Parathyroid adenoma (tissue), 2 donors: ENCODE data around the gene ZNF148.
A peak's percentile ranks its signal among the peaks of the same experiment; 100 is the strongest.
"Not testable (repeated sequence)": the region's sequence is repeated elsewhere in the genome, so short reads cannot be mapped to it uniquely, and the experiment has no call there.

Source experiments
- H2AFZ ChIP-seq: fragments of 300-600 bp; sonication (generic); one replicate; pipeline ENCODE4 v1.7.0; 2017; ENCODE audit warnings: antibody characterized with exemption, mild to moderate bottlenecking
- H3K27ac ChIP-seq: fragments of 300-600 bp; sonication (generic); one replicate; pipeline ENCODE4 v1.7.0; 2017
- H3K27me3 ChIP-seq: fragments of 300-600 bp; sonication (generic); one replicate; pipeline ENCODE4 v1.7.0; 2017; ENCODE audit warnings: low read length; ENCODE audit not compliant: control insufficient read depth, insufficient read depth
- H3K36me3 ChIP-seq: fragments of 300-600 bp; sonication (generic); one replicate; pipeline ENCODE4 v1.7.0; 2017; ENCODE audit warnings: low read length; ENCODE audit not compliant: control insufficient read depth, insufficient read depth
- H3K4me1 ChIP-seq: fragments of 300-600 bp; sonication (generic); one replicate; pipeline ENCODE4 v1.7.0; 2017; ENCODE audit warnings: control low read depth
- H3K4me2 ChIP-seq: fragments of 300-600 bp; sonication (generic); one replicate; pipeline ENCODE4 v1.7.0; 2017; ENCODE audit warnings: low read length
- H3K4me3 ChIP-seq: fragments of 300-600 bp; sonication (generic); one replicate; pipeline ENCODE4 v1.7.0; 2017; ENCODE audit warnings: low read depth, low read length
- H3K79me2 ChIP-seq: fragments of 300-600 bp; sonication (generic); one replicate; pipeline ENCODE4 v1.7.0; 2017; ENCODE audit warnings: control low read depth
- H3K9ac ChIP-seq: fragments of 300-600 bp; sonication (generic); one replicate; pipeline ENCODE4 v1.7.0; 2017; ENCODE audit warnings: mild to moderate bottlenecking
- H3K9me3 ChIP-seq: fragments of 300-600 bp; sonication (generic); one replicate; pipeline ENCODE4 v1.7.0; 2017; ENCODE audit warnings: low read length; ENCODE audit not compliant: control insufficient read depth
- CTCF ChIP-seq: fragments of 300-600 bp; sonication (generic); IDR thresholded peaks from one replicate; pipeline ENCODE4 v1.7.0; 2017; ENCODE audit warnings: antibody characterized with exemption, mild to moderate bottlenecking
- donor health status: primary hyperparathyroidism.

The ZNF148 gene

GRCh38 chr3:125401402-125401801, 26.3 kb upstream of the ZNF148 start:
- no peaks in the 10 kb centered on the region for H3K36me3 ChIP-seq
- TF ChIP-seq CTCF, result no peak

DNA sequence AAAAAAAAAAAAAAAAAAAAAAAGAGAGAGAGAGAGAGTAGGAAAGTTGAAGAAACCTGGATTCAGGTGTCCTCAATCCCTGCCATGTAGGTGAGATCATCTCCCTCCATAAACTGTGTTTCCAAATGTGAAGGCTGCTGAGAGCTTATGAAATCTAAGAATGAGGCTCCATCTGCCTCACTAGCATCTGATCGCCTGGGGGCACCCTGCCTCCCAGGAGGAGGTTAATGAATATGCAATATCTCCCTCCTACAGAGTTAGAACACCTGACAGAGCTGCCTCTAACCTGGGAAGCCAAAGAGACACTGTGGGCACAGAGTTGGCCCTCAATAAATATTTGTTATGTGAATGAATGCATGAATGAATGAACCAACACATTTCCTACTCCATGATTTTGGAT, 23.8 kb upstream of the ZNF148 start:
- H3K27ac ChIP-seq, result no peak overlapping the region
- no peaks in the 10 kb centered on the region for H3K9me3 ChIP-seq
- no peak overlapping the region for H3K4me3 ChIP-seq
- no peaks in the 10 kb centered on the region for H3K27me3 ChIP-seq
- no peak overlapping the region for H2AFZ ChIP-seq
- no peaks in the 10 kb centered on the region for H3K79me2 ChIP-seq
- no peak for TF ChIP-seq CTCF
- H3K9ac ChIP-seq, result no peak overlapping the region
- no peak overlapping the region for H3K4me2 ChIP-seq
- no peaks in the 10 kb centered on the region for H3K36me3 ChIP-seq
- no peaks in the 10 kb centered on the region for H3K4me1 ChIP-seq

More at GRCh38 chr3:125401402-125401801, 26.3 kb upstream of the ZNF148 start:
- H3K9me3 ChIP-seq, result no peaks in the 10 kb centered on the region
- no peak overlapping the region for H3K4me2 ChIP-seq
- no peaks in the 10 kb centered on the region for H3K4me1 ChIP-seq
- H3K27me3 ChIP-seq, result no peaks in the 10 kb centered on the region
- H3K79me2 ChIP-seq, result no peaks in the 10 kb centered on the region
- H3K27ac ChIP-seq, result no peak overlapping the region
- no peak overlapping the region for H3K4me3 ChIP-seq
- no peak overlapping the region for H3K9ac ChIP-seq
- H2AFZ ChIP-seq, result no peak overlapping the region

- H3K4me2 ChIP-seq, result no peak overlapping the region
- no peaks in the 10 kb centered on the region for H3K27me3 ChIP-seq
- H3K27ac ChIP-seq, result no peak overlapping the region
- no peak for TF ChIP-seq CTCF
- peak overlapping the region; percentile 10 for H2AFZ ChIP-seq
- H3K79me2 ChIP-seq, result no peaks in the 10 kb centered on the region
- no peaks in the 10 kb centered on the region for H3K4me1 ChIP-seq
- H3K4me3 ChIP-seq, result peak overlapping the region; percentile 10
- H3K9me3 ChIP-seq, result no peaks in the 10 kb centered on the region
- H3K9ac ChIP-seq, result no peak overlapping the region
- H3K36me3 ChIP-seq, result no peaks in the 10 kb centered on the region
These were observed 20.0 kb upstream of the ZNF148 start for GRCh38 chr3:125395091-125395490.

- Histone ChIP-seq H3K9me3 (no peaks in the 10 kb centered on the region), H3K4me3 (no peak overlapping the region), H3K79me2 (no peaks in the 10 kb centered on the region), H3K9ac (no peak overlapping the region), H2AFZ (no peak overlapping the region), H3K36me3 (no peaks in the 10 kb centered on the region), H3K4me2 (no peak overlapping the region), H3K27me3 (no peaks in the 10 kb centered on the region), H3K27ac (no peak overlapping the region), H3K4me1 (no peaks in the 10 kb centered on the region)
- TF ChIP-seq CTCF, result no peak
These were observed 19.3 kb upstream of the ZNF148 start for GRCh38 chr3:125394406-125394805.

DNA sequence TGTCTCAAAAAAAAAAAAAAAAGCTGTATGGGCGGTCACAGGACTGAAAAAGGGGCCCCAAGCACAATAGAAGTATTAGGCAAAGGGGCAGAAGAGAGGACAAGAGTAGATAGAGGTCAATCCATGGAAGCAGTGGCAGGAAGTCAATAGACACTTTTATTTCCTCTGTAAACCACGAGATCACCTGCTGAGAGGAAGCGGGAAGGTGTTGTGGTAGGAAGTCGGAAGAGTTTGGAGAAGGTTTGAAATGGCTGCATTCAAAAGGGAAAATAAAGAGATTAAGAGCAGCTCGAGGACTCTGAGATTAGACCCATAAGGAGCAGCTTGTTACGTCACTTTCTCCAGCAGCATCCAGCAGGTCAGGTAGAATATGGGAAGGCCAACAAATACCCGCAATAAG, 14.2 kb upstream of the ZNF148 start:
- H3K27ac ChIP-seq, result no peak overlapping the region
- H3K27me3 ChIP-seq, result no peaks in the 10 kb centered on the region
- H3K79me2 ChIP-seq, result no peaks in the 10 kb centered on the region
- H3K4me2 ChIP-seq, result no peak overlapping the region
- H3K9me3 ChIP-seq, result no peaks in the 10 kb centered on the region
- H3K4me3 ChIP-seq, result no peak overlapping the region
- no peak overlapping the region for H2AFZ ChIP-seq
- H3K9ac ChIP-seq, result no peak overlapping the region
- no peaks in the 10 kb centered on the region for H3K36me3 ChIP-seq
- no peak for TF ChIP-seq CTCF
- no peaks in the 10 kb centered on the region for H3K4me1 ChIP-seq

DNA sequence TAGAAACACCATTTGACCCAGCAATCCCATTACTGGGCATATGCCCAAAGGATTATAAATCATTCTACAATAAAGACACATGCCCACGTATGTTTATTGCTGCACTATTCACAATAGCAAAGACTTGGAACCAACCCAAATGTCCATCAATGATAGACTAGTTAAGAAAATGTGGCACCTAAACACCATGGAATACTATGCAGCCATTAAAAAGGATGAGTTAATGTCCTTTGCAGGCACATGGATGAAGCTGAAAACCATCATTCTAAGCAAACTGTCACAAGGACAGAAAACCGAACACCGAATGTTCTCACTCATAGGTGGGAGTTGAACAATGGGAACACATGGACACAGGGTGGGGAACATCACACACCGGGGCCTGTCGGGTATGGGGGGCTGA, 13.2 kb upstream of the ZNF148 start:
- not testable (repeated sequence) for H3K79me2 ChIP-seq, H3K4me3 ChIP-seq, H3K36me3 ChIP-seq, H3K4me2 ChIP-seq, H2AFZ ChIP-seq, H3K9me3 ChIP-seq, H3K27ac ChIP-seq, H3K4me1 ChIP-seq, H3K9ac ChIP-seq, H3K27me3 ChIP-seq
